Osteoblast (primary cell): ENCODE measurements around the gene CHIC2. TPM values are rescaled to one million over a fixed set of nuclear protein-coding genes. Genes with fewer than 3 reads are reported as not detected.
A peak's percentile ranks its signal among the peaks of the same experiment; 100 is the strongest.

Source experiments
- DNase-seq: peaks from one replicate; pipeline ENCODE4 v3.0.0; 2011; ENCODE audit warnings: low spot score, mixed read lengths; ENCODE audit not compliant: insufficient read length; ENCODE audit errors: missing footprints
- H2AFZ ChIP-seq: 2 replicates; pipeline ENCODE4 v1.6.0; 2011; ENCODE audit warnings: mild to moderate bottlenecking, low read length
- H3K27ac ChIP-seq: 2 replicates; pipeline ENCODE4 v1.5.1; 2011; ENCODE audit warnings: mild to moderate bottlenecking, low read depth, low read length, moderate library complexity
- H3K27me3 ChIP-seq: 2 replicates; pipeline ENCODE4 v1.6.0; 2012; ENCODE audit warnings: mild to moderate bottlenecking, control low read depth, inconsistent platforms, low read length, moderate library complexity; ENCODE audit not compliant: insufficient read depth
- H3K36me3 ChIP-seq: 2 replicates; pipeline ENCODE4 v1.5.1; 2011; ENCODE audit warnings: mild to moderate bottlenecking, low read length, control low read depth, moderate library complexity; ENCODE audit not compliant: insufficient read depth
- H3K4me1 ChIP-seq: 2 replicates; pipeline ENCODE4 v1.5.1; 2011; ENCODE audit warnings: mild to moderate bottlenecking, low read length, control low read depth, moderate library complexity; ENCODE audit not compliant: insufficient read depth
- H3K4me2 ChIP-seq: 2 replicates; pipeline ENCODE4 v1.6.0; 2011; ENCODE audit warnings: mild to moderate bottlenecking, low read length; ENCODE audit not compliant: insufficient read depth
- H3K4me3 ChIP-seq: fragments of 200-600 bp; sonication (generic); 3 replicates; pipeline ENCODE4 v1.5.1; 2012; ENCODE audit warnings: mild to moderate bottlenecking, low read length, inconsistent platforms; ENCODE audit not compliant: insufficient read depth
- H3K79me2 ChIP-seq: 2 replicates; pipeline ENCODE4 v1.6.0; 2012; ENCODE audit warnings: mild to moderate bottlenecking, low read length, control low read depth, inconsistent platforms; ENCODE audit not compliant: insufficient read depth
- H3K9me3 ChIP-seq: 2 replicates; pipeline ENCODE4 v1.5.1; 2011; ENCODE audit warnings: low read depth, low read length, control low read depth
- H4K20me1 ChIP-seq: 2 replicates; pipeline ENCODE4 v1.6.0; 2012; ENCODE audit warnings: mild to moderate bottlenecking, low read length, control low read depth; ENCODE audit not compliant: insufficient read depth
- total RNA-seq: library from RNA; depleted of rRNA; stranded (reverse); fragments of >200 nt; gene quantifications from 2 replicates; pipeline ENCODE4 v1.2.3, GENCODE V29; 2012
- TF ChIP-seq, protein P1 (sequence below): IDR thresholded peaks from 2 replicates; pipeline ENCODE4 v1.5.1; 2011; ENCODE audit warnings: mild to moderate bottlenecking, low read depth, low read length, moderate library complexity; ENCODE audit errors: extremely low read depth

CHIC2 gene
- total RNA-seq, 1 donor: 73.1 TPM

DNA sequence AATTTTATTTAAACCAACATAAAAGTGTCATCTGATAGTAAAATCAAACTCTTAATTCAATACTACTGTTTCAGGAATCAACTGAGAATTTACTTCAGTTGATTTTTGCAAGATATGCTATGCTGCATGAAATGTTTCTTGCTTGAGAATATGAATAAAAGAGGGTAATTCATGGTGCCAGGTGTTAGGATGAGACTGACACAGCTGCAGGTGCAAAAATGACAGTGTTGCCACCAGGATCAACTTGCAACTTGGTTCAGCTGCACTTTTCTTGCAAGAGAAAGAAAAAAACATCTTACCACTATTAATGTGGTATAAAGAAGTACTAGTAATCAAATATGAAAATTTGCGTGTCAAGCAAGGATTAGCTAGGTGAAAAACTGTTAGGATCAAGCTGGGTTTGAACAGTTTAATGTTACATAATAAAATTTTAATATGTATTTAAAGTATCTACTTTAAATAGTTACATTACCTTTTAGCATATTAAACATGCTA lies 49.7 kb downstream of the CHIC2 start:
- H3K36me3 ChIP-seq: peaks cover 12% of the 10 kb centered on the region

DNA sequence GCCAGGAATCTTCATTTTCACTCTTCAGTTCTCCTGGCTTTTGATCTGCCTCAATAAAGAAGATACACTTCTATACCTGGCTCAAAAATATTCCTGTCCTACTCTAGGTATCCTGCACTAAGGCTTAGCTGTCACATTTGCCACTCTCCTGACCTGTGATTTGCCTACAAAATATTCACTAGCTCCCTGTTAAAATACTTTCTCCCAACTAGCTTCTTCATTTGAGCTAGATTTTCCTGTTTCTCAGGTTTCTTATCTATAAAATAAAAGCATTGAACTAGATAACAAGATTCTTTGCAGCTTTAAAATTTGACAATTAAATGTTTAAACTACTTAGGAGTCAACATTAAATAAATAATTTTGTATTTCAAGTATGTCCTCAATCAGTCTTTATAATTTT lies 53.2 kb downstream of the CHIC2 start:
- Histone ChIP-seq H2AFZ (no peak overlapping the region), H3K9me3 (no peaks in the 10 kb centered on the region), H3K4me2 (no peak overlapping the region), H3K27me3 (no peaks in the 10 kb centered on the region), H3K4me1 (no peaks in the 10 kb centered on the region), H3K27ac (no peak overlapping the region), H3K36me3 (peaks cover 13% of the 10 kb centered on the region), H3K4me3 (no peak overlapping the region), H4K20me1 (no peaks in the 10 kb centered on the region), H3K79me2 (peaks cover 39% of the 10 kb centered on the region)
- DNase-seq: no peak
- TF ChIP-seq, protein P1, sequence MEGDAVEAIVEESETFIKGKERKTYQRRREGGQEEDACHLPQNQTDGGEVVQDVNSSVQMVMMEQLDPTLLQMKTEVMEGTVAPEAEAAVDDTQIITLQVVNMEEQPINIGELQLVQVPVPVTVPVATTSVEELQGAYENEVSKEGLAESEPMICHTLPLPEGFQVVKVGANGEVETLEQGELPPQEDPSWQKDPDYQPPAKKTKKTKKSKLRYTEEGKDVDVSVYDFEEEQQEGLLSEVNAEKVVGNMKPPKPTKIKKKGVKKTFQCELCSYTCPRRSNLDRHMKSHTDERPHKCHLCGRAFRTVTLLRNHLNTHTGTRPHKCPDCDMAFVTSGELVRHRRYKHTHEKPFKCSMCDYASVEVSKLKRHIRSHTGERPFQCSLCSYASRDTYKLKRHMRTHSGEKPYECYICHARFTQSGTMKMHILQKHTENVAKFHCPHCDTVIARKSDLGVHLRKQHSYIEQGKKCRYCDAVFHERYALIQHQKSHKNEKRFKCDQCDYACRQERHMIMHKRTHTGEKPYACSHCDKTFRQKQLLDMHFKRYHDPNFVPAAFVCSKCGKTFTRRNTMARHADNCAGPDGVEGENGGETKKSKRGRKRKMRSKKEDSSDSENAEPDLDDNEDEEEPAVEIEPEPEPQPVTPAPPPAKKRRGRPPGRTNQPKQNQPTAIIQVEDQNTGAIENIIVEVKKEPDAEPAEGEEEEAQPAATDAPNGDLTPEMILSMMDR: no peak

More for the DNA sequence above, 49.7 kb downstream of the CHIC2 start:
- TF ChIP-seq, protein P1: no peak
- Histone ChIP-seq H3K4me1 (no peaks in the 10 kb centered on the region), H3K79me2 (peaks cover 63% of the 10 kb centered on the region), H2AFZ (no peak overlapping the region), H3K4me3 (no peak overlapping the region), H3K4me2 (no peak overlapping the region), H3K27me3 (no peaks in the 10 kb centered on the region), H4K20me1 (peaks cover 13% of the 10 kb centered on the region), H3K9me3 (no peaks in the 10 kb centered on the region), H3K27ac (no peak overlapping the region)
- DNase-seq: no peak

- peaks cover 14% of the 10 kb centered on the region for H3K79me2 ChIP-seq
- TF ChIP-seq, protein P1: no peak
- H3K4me1 ChIP-seq: peaks cover 10% of the 10 kb centered on the region
- no peaks in the 10 kb centered on the region for H3K27me3 ChIP-seq
- H3K4me2 ChIP-seq: no peak overlapping the region
- no peak overlapping the region for H2AFZ ChIP-seq
- H3K36me3 ChIP-seq: peaks cover 9% of the 10 kb centered on the region
- H3K4me3 ChIP-seq: no peak overlapping the region
- H4K20me1 ChIP-seq: no peaks in the 10 kb centered on the region
- H3K9me3 ChIP-seq: no peaks in the 10 kb centered on the region
- no peak overlapping the region for H3K27ac ChIP-seq
- DNase-seq: no peak
These were observed 57.6 kb downstream of the CHIC2 start for GRCh38 chr4:54006755-54007154.

- no peaks in the 10 kb centered on the region for H3K27me3 ChIP-seq
- peak overlapping the region; percentile 62 for H3K4me2 ChIP-seq
- peak overlapping the region; percentile 16 for H3K27ac ChIP-seq
- peaks cover 13% of the 10 kb centered on the region for H3K79me2 ChIP-seq
- no peak overlapping the region for H2AFZ ChIP-seq
- no peak overlapping the region for H3K4me3 ChIP-seq
- no peaks in the 10 kb centered on the region for H3K9me3 ChIP-seq
- no peak for DNase-seq
- no peaks in the 10 kb centered on the region for H4K20me1 ChIP-seq
- H3K36me3 ChIP-seq: peaks cover 13% of the 10 kb centered on the region
- H3K4me1 ChIP-seq: peaks cover 10% of the 10 kb centered on the region
- TF ChIP-seq, protein P1: no peak
These were observed 58.9 kb downstream of the CHIC2 start for GRCh38 chr4:54005475-54005874.
